GM21723 (cell line): ENCODE results near the gene CHIA.
"Not testable (repeated sequence)": the region's sequence is repeated elsewhere in the genome, so short reads cannot be mapped to it uniquely, and the experiment has no call there.

ENCODE experiments used
- ATAC-seq: cut with Tn5 transposase; IDR thresholded peaks from one replicate; pipeline ENCODE4 v1.9.1; 2021; ENCODE audit warnings: mild to moderate bottlenecking, moderate library complexity; ENCODE audit not compliant: unreplicated experiment

CHIA gene

GRCh38 chr1:111283838-111284237, 6.8 kb upstream of the CHIA start:
- ATAC-seq = no peak

DNA sequence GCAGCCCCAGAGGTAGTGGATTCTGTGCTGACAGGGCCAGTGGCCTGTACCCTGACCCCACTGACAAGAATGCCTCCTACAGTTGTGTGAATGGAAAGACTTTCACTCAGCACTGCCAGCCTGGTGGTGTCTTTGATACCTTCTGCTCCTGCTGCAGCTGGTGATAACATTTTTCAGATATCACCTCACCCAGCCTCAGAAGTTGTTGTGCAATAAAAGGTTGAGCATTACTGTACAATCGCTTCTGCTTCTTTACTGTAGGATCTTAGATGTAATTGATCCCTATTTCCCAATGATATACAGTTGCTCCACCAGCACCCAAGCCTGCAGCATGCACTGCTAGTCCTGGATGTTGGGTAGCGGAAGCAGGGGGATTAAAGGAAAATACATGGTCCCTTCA, 4.8 kb upstream of the CHIA start:
- ATAC-seq = no peak

GRCh38 chr1:111286912-111287311, 3.7 kb upstream of the CHIA start:
- no peak for ATAC-seq

GRCh38 chr1:111289371-111289770, 1.3 kb upstream of the CHIA start:
- ATAC-seq = no peak

- no peak for ATAC-seq
Observed at GRCh38 chr1:111290104-111290503, 547 bp upstream of the CHIA start.

GRCh38 chr1:111294390-111294789, 3.7 kb downstream of the CHIA start:
- no peak for ATAC-seq

GRCh38 chr1:111302374-111302773, 11.7 kb downstream of the CHIA start:
- no peak for ATAC-seq

GRCh38 chr1:111309690-111310089, 19.0 kb downstream of the CHIA start:
- ATAC-seq = no peak

DNA sequence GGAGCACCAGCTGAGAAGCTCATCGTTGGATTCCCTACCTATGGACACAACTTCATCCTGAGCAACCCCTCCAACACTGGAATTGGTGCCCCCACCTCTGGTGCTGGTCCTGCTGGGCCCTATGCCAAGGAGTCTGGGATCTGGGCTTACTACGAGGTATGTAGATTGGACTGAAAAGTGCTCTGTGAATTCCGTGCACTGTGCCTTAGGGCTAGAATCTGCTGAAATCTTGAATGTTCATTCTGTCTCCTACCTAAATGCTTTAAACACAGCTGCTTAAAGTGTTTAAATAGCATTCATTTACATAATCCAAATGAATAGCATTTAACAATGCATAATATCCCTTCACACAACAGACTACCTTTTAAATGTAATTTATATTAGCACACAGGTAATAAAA, 27.9 kb downstream of the CHIA start:
- no peak for ATAC-seq

DNA sequence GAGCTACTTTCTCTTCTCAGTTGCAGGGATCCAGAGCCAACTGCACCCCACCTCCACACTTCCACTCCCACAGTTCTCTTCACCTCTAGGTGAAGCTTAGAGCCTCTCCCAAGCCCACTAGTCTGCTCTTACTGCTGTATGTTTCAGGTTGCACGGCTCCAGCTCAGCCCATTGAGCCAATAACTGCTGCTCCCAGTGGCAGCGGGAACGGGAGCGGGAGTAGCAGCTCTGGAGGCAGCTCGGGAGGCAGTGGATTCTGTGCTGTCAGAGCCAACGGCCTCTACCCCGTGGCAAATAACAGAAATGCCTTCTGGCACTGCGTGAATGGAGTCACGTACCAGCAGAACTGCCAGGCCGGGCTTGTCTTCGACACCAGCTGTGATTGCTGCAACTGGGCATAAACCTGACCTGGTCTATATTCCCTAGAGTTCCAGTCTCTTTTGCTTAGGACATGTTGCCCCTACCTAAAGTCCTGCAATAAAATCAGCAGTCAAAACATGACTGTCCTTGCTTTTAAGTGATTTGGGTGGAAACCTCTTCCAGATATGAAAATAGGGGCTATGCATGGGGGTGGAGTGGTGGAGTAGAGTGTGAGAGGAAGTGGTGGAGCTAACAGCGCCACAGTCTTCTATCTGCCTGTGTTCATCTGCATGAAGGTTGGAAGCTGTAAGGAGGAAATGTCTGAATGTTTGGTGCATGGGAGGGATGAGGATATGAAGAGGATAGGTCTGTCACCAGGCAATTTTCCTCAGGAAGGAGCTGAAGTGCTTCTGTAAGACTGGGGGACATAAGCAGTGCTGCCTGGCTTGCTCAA, 29.6 kb downstream of the CHIA start:
- ATAC-seq = no peak

GRCh38 chr1:111323231-111323630, 32.6 kb downstream of the CHIA start:
- ATAC-seq = no peak

DNA sequence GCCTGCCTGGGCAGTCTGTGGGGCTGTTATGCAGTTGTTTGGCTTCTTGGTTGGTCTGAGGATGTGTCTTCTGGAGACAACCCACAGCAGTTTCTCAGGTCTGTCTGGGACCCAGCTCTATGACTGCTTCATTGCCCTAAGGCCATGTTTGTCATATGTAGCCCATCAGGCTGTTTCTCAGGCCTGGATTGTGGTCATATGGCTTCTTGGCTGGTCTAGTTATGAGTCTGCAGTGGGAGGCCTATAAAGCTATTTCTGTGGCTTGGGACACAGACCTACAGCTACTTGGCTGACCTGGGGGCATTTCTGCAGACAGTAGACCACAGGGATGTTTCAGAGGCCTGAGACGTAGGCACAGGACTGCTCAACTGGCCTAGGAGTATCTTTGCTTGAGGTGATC, 41.5 kb downstream of the CHIA start:
- no peak for ATAC-seq

DNA sequence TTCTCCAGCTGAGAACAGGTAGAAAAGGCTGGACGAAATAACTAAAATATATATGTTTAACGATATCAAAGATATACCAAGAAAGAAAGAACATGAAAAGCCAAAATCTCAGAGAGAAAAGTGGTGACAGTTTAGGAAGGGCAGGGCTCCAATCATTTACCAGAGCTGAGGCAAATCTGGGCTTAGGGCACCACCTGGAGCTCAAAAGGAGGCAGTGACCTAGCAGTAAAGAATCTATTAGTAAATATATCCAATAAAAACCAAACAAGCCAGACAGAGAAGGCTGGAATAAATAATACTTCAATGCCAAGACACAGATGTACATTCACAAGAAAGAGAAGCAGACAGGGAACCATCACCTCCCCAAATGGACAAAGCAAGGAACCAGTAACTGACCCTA, 43.5 kb downstream of the CHIA start:
- ATAC-seq = no peak

DNA sequence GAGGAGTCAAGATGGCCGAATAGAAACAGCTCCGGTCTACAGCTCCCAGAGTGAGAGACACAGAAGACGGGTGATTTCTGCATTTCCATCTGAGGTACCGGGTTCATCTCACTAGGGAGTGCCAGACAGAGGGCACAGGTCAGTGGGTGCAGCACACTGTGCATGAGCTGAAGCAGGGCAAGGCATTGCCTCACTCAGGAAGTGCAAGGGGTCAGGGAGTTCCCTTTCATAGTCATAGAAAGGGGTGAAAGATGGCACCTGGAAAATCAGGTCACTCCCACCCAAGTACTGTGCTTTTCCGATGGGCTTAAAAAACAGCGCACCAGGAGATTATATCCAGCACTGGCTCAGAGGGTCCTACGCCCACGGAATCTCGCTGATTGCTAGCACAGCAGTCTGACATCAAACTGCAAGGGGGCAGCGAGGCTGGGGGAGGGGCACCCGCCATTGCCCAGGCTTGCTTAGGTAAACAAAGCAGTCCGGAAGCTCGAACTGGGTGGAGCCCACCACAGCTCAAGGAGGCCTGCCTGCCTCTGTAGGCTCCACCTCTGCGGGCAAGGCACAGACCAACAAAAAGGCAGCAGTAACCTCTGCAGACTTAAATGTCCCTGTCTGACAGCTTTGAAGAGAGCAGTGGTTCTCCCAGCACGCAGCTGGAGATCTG, 44.7 kb downstream of the CHIA start:
- ATAC-seq = not testable (repeated sequence)

DNA sequence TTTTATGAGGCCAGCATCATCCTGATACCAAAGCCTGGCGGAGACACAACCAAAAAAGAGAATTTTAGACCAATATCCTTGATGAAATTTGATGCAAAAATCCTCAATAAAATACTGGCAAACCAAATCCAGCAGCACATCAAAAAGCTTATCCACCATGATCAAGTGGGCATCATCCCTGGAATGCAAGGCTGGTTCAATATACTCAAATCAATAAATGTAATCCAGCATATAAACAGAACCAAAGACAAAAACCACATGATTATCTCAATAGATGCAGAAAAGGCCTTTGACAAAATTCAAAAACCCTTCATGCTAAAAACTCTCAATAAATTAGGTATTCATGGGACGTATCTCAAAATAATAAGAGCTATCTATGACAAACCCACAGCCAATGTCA, 48.2 kb downstream of the CHIA start:
- not testable (repeated sequence) for ATAC-seq

DNA sequence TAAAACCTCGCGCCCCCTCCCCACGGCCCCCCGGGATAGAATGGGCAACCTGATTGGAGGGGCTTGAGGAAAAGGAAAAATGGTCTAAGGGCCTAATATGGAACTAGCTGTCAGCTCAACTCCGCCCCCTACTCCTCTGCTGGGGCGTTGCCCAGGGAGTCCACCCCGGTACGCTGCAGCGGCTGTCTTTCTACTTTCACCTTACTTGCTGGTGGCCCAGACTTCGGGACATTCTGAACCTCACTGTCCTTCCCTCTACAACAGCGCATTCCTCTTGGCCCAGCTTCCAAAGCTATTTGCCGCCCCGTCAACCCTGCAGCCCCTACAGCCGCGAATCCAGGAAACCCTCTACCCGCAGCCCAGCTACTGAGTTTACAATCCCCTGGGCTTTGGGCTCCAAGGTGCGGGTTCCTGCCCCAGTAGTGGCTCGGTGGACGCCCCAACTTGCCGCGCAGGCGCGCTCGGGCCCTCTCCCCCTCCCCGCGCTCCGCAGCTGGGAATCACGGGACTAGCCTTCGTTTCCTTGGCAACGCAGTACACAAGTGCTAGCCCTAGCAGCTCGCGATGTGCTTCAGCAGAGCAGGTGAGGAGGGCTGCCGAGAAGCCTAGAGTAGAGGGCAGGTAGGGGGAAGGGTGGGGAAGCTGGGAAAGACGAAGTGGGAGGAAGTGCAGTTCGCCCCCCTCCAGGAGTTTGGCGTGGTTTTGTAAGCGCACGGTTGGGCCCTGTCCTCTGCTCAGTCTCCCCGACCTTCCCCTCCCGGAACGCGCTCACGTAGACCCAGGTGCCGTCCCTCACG, 55.6 kb downstream of the CHIA start:
- peak; percentile 92 for ATAC-seq

DNA sequence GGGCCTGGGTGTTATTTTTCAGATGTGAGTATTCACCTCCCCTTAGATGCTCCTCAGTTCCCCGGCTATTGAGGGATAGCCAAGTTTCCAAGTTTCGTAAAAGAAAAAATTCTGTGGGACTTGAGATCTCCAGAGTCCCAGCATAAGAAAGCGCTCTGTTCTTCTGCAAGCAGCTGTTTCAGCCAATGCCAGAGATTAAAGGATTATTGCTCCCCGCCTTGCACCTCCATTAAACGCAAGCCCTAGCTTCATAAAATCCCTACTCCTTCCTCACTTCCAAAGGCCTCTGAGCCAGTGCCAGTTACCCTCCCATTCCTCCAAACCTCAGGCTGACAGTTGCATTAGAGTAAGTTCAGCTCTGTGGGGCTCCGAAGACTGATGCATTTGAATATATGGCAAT, 56.4 kb downstream of the CHIA start:
- no peak for ATAC-seq

- ATAC-seq = no peak
Observed at GRCh38 chr1:111351700-111352099, 61.0 kb downstream of the CHIA start.

DNA sequence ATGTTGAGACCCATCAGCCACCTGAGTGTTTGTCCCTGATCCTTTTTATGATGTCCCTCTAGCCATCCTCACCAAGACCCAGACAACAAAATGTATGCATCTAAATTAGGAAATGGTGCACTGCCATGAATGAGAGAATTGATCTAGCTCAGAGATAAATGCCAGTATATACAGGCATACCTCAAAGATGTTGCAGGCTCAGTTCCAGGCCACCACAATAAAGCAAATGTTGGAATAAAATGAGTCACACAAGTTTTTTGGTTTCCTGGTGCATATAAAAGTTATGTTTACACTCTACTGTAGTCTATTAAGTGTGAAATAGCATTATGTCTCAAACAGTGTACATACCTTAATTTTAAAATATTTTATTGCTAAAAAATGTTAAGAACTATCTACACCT, 63.9 kb downstream of the CHIA start:
- ATAC-seq = no peak

DNA sequence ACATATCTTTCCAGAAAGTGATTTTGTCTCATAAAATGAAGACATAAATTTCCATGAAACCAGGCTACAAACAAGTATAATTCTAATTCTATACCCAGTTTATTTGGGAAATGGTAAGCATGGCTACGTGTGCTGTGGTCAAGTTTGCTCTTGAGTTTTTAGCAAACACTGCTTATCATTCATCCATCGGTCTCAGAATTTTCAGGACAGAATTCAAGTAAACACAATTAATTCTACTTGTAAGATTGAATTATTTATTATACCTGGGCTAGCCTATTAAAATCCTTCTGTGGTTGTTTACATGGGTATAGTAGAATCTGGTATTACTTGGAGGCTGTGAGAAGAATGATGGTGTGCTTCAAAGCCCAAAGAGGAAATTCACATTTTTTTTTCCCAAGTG, 68.3 kb downstream of the CHIA start:
- no peak for ATAC-seq

DNA sequence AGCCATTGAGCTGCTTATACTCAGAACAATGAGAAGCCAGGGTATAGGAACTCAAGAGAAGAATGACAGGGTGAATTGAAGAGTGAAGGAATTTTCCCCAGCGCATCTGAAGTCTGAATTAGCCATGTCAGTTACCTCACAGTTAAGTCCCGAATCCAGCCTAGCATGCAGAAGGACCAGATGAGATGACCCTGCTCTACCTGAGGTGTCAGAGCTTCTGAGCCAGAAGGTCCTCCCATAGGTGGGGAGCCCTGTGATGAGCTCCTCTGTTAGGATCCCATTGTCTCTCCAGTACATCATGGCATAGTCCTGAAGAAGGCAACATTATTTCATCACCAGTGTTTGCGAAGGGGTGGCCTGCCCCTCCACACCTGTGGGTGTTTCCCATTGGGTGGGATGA, 68.7 kb downstream of the CHIA start:
- ATAC-seq = no peak

DNA sequence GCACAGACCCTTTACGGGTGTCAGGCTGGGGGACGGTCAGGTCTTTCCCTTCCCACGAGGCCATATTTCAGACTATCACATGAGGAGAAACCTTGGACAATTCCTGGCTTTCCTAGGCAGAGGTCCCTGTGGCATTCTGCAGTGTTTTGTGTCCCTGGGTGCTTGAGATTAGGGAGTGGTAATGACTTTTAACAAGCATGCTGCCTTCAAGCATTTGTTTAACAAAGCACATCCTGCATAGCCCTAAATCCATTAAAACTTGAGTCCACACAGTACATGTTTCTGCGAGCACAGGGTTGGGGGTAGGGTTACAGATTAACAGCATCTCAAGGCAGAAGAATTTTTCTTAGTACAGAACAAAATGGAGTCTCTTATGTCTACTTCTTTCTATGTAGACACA, 69.6 kb downstream of the CHIA start:
- not testable (repeated sequence) for ATAC-seq
